ENCODE measurements around the gene CES1. TPM values are rescaled to one million over a fixed set of nuclear protein-coding genes. Genes with fewer than 3 reads are reported as not detected.
"Not testable (repeated sequence)": the region's sequence is repeated elsewhere in the genome, so short reads cannot be mapped to it uniquely, and the experiment has no call there.

CES1 gene
- total RNA-seq, 1 donor, result 2.9 TPM

GRCh38 chr16:55809386-55809785 is 23.5 kb downstream of the CES1 start:
- Histone ChIP-seq H3K4me1 (ENCODE audit: insufficient read depth, low read length) (no peaks in the 10 kb centered on the region), H3K79me2 (ENCODE audit: insufficient read depth, low read length) (no peaks in the 10 kb centered on the region), H3K9me3 (ENCODE audit: low read depth, low read length) (no peaks in the 10 kb centered on the region), H4K20me1 (ENCODE audit: insufficient read depth, low read length) (no peaks in the 10 kb centered on the region), H3K27me3 (ENCODE audit: insufficient read depth, low read length) (no peaks in the 10 kb centered on the region), H3K4me2 (ENCODE audit: insufficient read depth, low read length) (no peak overlapping the region), H3K36me3 (ENCODE audit: insufficient read depth, low read length) (no peaks in the 10 kb centered on the region), H2AFZ (ENCODE audit: low read length) (no peak overlapping the region), H3K27ac (ENCODE audit: low read depth, low read length) (no peak overlapping the region), H3K4me3 (ENCODE audit: insufficient read depth, low read length) (no peak overlapping the region)
- TF ChIP-seq, protein P1, sequence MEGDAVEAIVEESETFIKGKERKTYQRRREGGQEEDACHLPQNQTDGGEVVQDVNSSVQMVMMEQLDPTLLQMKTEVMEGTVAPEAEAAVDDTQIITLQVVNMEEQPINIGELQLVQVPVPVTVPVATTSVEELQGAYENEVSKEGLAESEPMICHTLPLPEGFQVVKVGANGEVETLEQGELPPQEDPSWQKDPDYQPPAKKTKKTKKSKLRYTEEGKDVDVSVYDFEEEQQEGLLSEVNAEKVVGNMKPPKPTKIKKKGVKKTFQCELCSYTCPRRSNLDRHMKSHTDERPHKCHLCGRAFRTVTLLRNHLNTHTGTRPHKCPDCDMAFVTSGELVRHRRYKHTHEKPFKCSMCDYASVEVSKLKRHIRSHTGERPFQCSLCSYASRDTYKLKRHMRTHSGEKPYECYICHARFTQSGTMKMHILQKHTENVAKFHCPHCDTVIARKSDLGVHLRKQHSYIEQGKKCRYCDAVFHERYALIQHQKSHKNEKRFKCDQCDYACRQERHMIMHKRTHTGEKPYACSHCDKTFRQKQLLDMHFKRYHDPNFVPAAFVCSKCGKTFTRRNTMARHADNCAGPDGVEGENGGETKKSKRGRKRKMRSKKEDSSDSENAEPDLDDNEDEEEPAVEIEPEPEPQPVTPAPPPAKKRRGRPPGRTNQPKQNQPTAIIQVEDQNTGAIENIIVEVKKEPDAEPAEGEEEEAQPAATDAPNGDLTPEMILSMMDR (IDR thresholded peaks at IDR 0.05; ENCODE audit: extremely low read depth, low read depth, low read length), result no peak
- DNase-seq (ENCODE audit: insufficient read length, low spot score, missing footprints), result no peak

DNA sequence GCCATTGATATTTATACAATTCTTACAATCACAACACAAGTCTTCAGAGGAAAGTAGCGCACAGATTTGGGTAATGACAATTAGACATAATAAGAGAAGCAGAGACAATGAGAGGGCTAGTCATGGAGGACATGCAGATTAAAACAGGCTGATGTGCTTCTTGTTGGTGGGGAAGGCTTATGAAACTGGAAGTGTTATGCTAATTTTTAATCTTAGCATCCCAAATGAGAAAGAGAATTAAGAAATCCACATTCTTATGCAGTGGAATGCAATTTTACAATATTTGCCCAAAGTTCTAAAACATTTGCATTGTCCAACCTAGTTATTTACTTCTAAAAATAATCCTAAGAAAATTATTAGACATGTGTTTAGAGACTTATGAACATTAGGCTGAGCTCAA is 24.6 kb downstream of the CES1 start:
- not testable (repeated sequence) for H3K4me2 ChIP-seq (ENCODE audit: insufficient read depth, low read length); H3K79me2 ChIP-seq (ENCODE audit: insufficient read depth, low read length); H3K9me3 ChIP-seq (ENCODE audit: low read depth, low read length); H3K27me3 ChIP-seq (ENCODE audit: insufficient read depth, low read length); H3K4me1 ChIP-seq (ENCODE audit: insufficient read depth, low read length); H2AFZ ChIP-seq (ENCODE audit: low read length); DNase-seq (ENCODE audit: insufficient read length, low spot score, missing footprints); H4K20me1 ChIP-seq (ENCODE audit: insufficient read depth, low read length); H3K4me3 ChIP-seq (ENCODE audit: insufficient read depth, low read length); H3K36me3 ChIP-seq (ENCODE audit: insufficient read depth, low read length); H3K27ac ChIP-seq (ENCODE audit: low read depth, low read length)

- not testable (repeated sequence) for H3K9me3 ChIP-seq (ENCODE audit: low read depth, low read length); DNase-seq (ENCODE audit: insufficient read length, low spot score, missing footprints); H4K20me1 ChIP-seq (ENCODE audit: insufficient read depth, low read length); H3K4me3 ChIP-seq (ENCODE audit: insufficient read depth, low read length); H3K36me3 ChIP-seq (ENCODE audit: insufficient read depth, low read length); H3K27me3 ChIP-seq (ENCODE audit: insufficient read depth, low read length); H2AFZ ChIP-seq (ENCODE audit: low read length); H3K4me2 ChIP-seq (ENCODE audit: insufficient read depth, low read length); H3K4me1 ChIP-seq (ENCODE audit: insufficient read depth, low read length); H3K27ac ChIP-seq (ENCODE audit: low read depth, low read length); H3K79me2 ChIP-seq (ENCODE audit: insufficient read depth, low read length)
Observed at GRCh38 chr16:55805104-55805503, 27.8 kb downstream of the CES1 start.

GRCh38 chr16:55803681-55804080 is 29.2 kb downstream of the CES1 start:
- not testable (repeated sequence) for H3K4me1 ChIP-seq (ENCODE audit: insufficient read depth, low read length); H3K79me2 ChIP-seq (ENCODE audit: insufficient read depth, low read length); H3K9me3 ChIP-seq (ENCODE audit: low read depth, low read length); H2AFZ ChIP-seq (ENCODE audit: low read length); H3K4me2 ChIP-seq (ENCODE audit: insufficient read depth, low read length); H3K4me3 ChIP-seq (ENCODE audit: insufficient read depth, low read length); DNase-seq (ENCODE audit: insufficient read length, low spot score, missing footprints); H4K20me1 ChIP-seq (ENCODE audit: insufficient read depth, low read length); H3K27me3 ChIP-seq (ENCODE audit: insufficient read depth, low read length); H3K36me3 ChIP-seq (ENCODE audit: insufficient read depth, low read length); H3K27ac ChIP-seq (ENCODE audit: low read depth, low read length)

GRCh38 chr16:55792934-55793374 is 39.9 kb downstream of the CES1 start:
- H3K9me3 ChIP-seq (ENCODE audit: low read depth, low read length); H3K27me3 ChIP-seq (ENCODE audit: insufficient read depth, low read length); DNase-seq (ENCODE audit: insufficient read length, low spot score, missing footprints); H3K4me2 ChIP-seq (ENCODE audit: insufficient read depth, low read length); H4K20me1 ChIP-seq (ENCODE audit: insufficient read depth, low read length); H3K79me2 ChIP-seq (ENCODE audit: insufficient read depth, low read length); H3K4me1 ChIP-seq (ENCODE audit: insufficient read depth, low read length); H3K27ac ChIP-seq (ENCODE audit: low read depth, low read length); H3K4me3 ChIP-seq (ENCODE audit: insufficient read depth, low read length); H3K36me3 ChIP-seq (ENCODE audit: insufficient read depth, low read length); H2AFZ ChIP-seq (ENCODE audit: low read length): not testable (repeated sequence)

- DNase-seq (ENCODE audit: insufficient read length, low spot score, missing footprints); H3K9me3 ChIP-seq (ENCODE audit: low read depth, low read length); H4K20me1 ChIP-seq (ENCODE audit: insufficient read depth, low read length); H2AFZ ChIP-seq (ENCODE audit: low read length); H3K4me1 ChIP-seq (ENCODE audit: insufficient read depth, low read length); H3K4me2 ChIP-seq (ENCODE audit: insufficient read depth, low read length); H3K79me2 ChIP-seq (ENCODE audit: insufficient read depth, low read length); H3K4me3 ChIP-seq (ENCODE audit: insufficient read depth, low read length); H3K27me3 ChIP-seq (ENCODE audit: insufficient read depth, low read length); H3K36me3 ChIP-seq (ENCODE audit: insufficient read depth, low read length); H3K27ac ChIP-seq (ENCODE audit: low read depth, low read length): not testable (repeated sequence)
Observed at GRCh38 chr16:55791512-55791911, 41.4 kb downstream of the CES1 start.

GRCh38 chr16:55790240-55790639 is 42.7 kb downstream of the CES1 start:
- DNase-seq (ENCODE audit: insufficient read length, low spot score, missing footprints), result not testable (repeated sequence)

GRCh38 chr16:55782793-55783091 is 50.2 kb downstream of the CES1 start:
- not testable (repeated sequence) for H3K9me3 ChIP-seq (ENCODE audit: low read depth, low read length); H3K27ac ChIP-seq (ENCODE audit: low read depth, low read length); DNase-seq (ENCODE audit: insufficient read length, low spot score, missing footprints); H3K4me1 ChIP-seq (ENCODE audit: insufficient read depth, low read length); H2AFZ ChIP-seq (ENCODE audit: low read length); H4K20me1 ChIP-seq (ENCODE audit: insufficient read depth, low read length); H3K79me2 ChIP-seq (ENCODE audit: insufficient read depth, low read length); H3K4me3 ChIP-seq (ENCODE audit: insufficient read depth, low read length); H3K36me3 ChIP-seq (ENCODE audit: insufficient read depth, low read length); H3K27me3 ChIP-seq (ENCODE audit: insufficient read depth, low read length); H3K4me2 ChIP-seq (ENCODE audit: insufficient read depth, low read length)

More at GRCh38 chr16:55790240-55790639, 42.7 kb downstream of the CES1 start:
- not testable (repeated sequence) for H4K20me1 ChIP-seq (ENCODE audit: insufficient read depth, low read length); H3K4me2 ChIP-seq (ENCODE audit: insufficient read depth, low read length); H3K4me3 ChIP-seq (ENCODE audit: insufficient read depth, low read length); H3K79me2 ChIP-seq (ENCODE audit: insufficient read depth, low read length); H3K27me3 ChIP-seq (ENCODE audit: insufficient read depth, low read length); H3K27ac ChIP-seq (ENCODE audit: low read depth, low read length); H2AFZ ChIP-seq (ENCODE audit: low read length); H3K4me1 ChIP-seq (ENCODE audit: insufficient read depth, low read length); H3K36me3 ChIP-seq (ENCODE audit: insufficient read depth, low read length); H3K9me3 ChIP-seq (ENCODE audit: low read depth, low read length)

Data from osteoblast (primary cell).